T-cell (primary cell): ENCODE data around the gene AHNAK. TPM values are rescaled to one million over a fixed set of nuclear protein-coding genes. Genes with fewer than 3 reads are reported as not detected.
"Not testable (repeated sequence)": the region's sequence is repeated elsewhere in the genome, so short reads cannot be mapped to it uniquely, and the experiment has no call there.

Source experiments
- ATAC-seq, 4 experiments: fragments of 200-7000 bp in 3 of 4; fragments of 150-1000 bp in 1 of 4; cut with Tn5 transposase; replicated peaks in 1 of 4; 1 replicate in 3 of 4; 2 replicates in 1 of 4; pipeline ENCODE4 v1.10.0; 2021; ENCODE audit warnings: moderate library complexity in 3 of 4, mild to moderate bottlenecking in 2 of 4, moderate number of reproducible peaks in 1 of 4
- CTCF ChIA-PET, 2 donors: fragments of 300-600 bp; sonication (Branson Sonifier 250); formaldehyde crosslinking; loops; one replicate each; lab custom pipeline; 2022; ENCODE audit warnings: antibody characterized with exemption in 2 of 2; lab: Charles Lee
- POLR2A ChIA-PET, 2 donors: fragments of 300-600 bp; sonication (Branson Sonifier 250); formaldehyde crosslinking; loops; one replicate each; lab custom pipeline; 2022; ENCODE audit warnings: antibody characterized with exemption in 2 of 2; lab: Charles Lee
- DNase-seq, 35 experiments: peaks; one replicate each; pipeline versions ENCODE4 v3.0.0 to v3.0.0-alpha.2; 2013 to 2023
- H3K27ac ChIP-seq: one replicate; pipeline ENCODE4 v1.5.1; 2013; ENCODE audit warnings: low read length
- H3K27me3 ChIP-seq, 2 experiments: replicated peaks in 1 of 2; 1 replicate in 1 of 2; 2 replicates in 1 of 2; pipeline versions ENCODE4 v1.6.1 to v1.7.0; 2013; ENCODE audit warnings: low read length in 1 of 2, mixed read lengths in 1 of 2; ENCODE audit not compliant: control insufficient read depth in 2 of 2, insufficient read depth in 2 of 2; ENCODE audit errors: extremely low read depth in 1 of 2
- H3K36me3 ChIP-seq, 2 donors: 1 replicate in 1 of 2; 2 replicates in 1 of 2; pipeline versions ENCODE4 v1.6.1 to v1.7.0; 2013; ENCODE audit warnings: low read length in 1 of 2; ENCODE audit not compliant: control insufficient read depth in 2 of 2, insufficient read depth in 1 of 2; ENCODE audit errors: extremely low read depth in 1 of 2
- H3K4me1 ChIP-seq, 2 experiments: 1 replicate in 1 of 2; 2 replicates in 1 of 2; pipeline versions ENCODE4 v1.6.1 to v1.7.0; 2013; ENCODE audit warnings: low read length in 2 of 2, mixed read lengths in 1 of 2; ENCODE audit not compliant: insufficient read depth in 2 of 2, control insufficient read depth in 1 of 2; ENCODE audit errors: extremely low read depth in 1 of 2
- H3K4me3 ChIP-seq, 2 donors: 1 replicate in 1 of 2; 2 replicates in 1 of 2; pipeline versions ENCODE4 v1.5.1 to v1.7.0; 2013; ENCODE audit warnings: mild to moderate bottlenecking in 2 of 2, low read length in 1 of 2, moderate library complexity in 1 of 2; ENCODE audit not compliant: control insufficient read depth in 1 of 2; ENCODE audit errors: extremely low read depth in 1 of 2
- H3K9me3 ChIP-seq: 2 replicates; pipeline ENCODE4 v1.7.0; 2013
- H3K27ac Mint-ChIP-seq, 2 donors: one replicate each; pipeline ENCODE4 v1.8.0; 2020 to 2021; ENCODE audit warnings: mild to moderate bottlenecking in 2 of 2, mixed read lengths in 2 of 2
- H3K27me3 Mint-ChIP-seq, 2 donors: one replicate each; pipeline ENCODE4 v1.8.0; 2021 to 2022; ENCODE audit warnings: mixed read lengths in 2 of 2
- H3K36me3 Mint-ChIP-seq: one replicate; pipeline ENCODE4 v1.8.0; 2021; ENCODE audit warnings: mixed read lengths
- H3K4me1 Mint-ChIP-seq, 3 donors: one replicate each; pipeline ENCODE4 v1.8.0; 2020 to 2022; ENCODE audit warnings: mixed read lengths in 3 of 3, mild to moderate bottlenecking in 1 of 3
- H3K4me3 Mint-ChIP-seq, 3 donors: one replicate each; pipeline ENCODE4 v1.8.0; 2020 to 2022; ENCODE audit warnings: mild to moderate bottlenecking in 3 of 3, mixed read lengths in 3 of 3, moderate library complexity in 3 of 3
- H3K9me3 Mint-ChIP-seq, 3 donors: one replicate each; pipeline ENCODE4 v1.8.0; 2020 to 2022; ENCODE audit warnings: mixed read lengths in 3 of 3
- WGBS: methylation state at CpG from one replicate; pipeline ENCODE4 v1.1.5; 2013; ENCODE audit warnings: missing lambda C conversion rate; ENCODE audit not compliant: insufficient coverage; 5-methylcytosine and 5-hydroxymethylcytosine counted together
- total RNA-seq, 35 experiments: library from RNA in 6 of 35; stranded (reverse) in 6 of 35; fragments of 120-200 nt in 1 of 35; gene quantifications; one replicate each; pipeline versions ENCODE4 v1.2.1 to v1.2.4 and lab custom pipeline; 2013 to 2026

The AHNAK gene
- total RNA-seq, 5 donors from 2014 or later (not counting 1 experiment from before 2014, with no cell fraction given), result 267 to 636 (median 395) TPM

- H3K27me3 ChIP-seq, POLR2A ChIA-PET, H3K4me3 ChIP-seq, H3K9me3 ChIP-seq, H3K27me3 Mint-ChIP-seq, H3K27ac ChIP-seq, H3K9me3 Mint-ChIP-seq, ATAC-seq, DNase-seq: not testable (repeated sequence)
- no CpG with 5 or more reads among the region's 5 CpGs for WGBS
- Mint-ChIP-seq H3K36me3 (peaks cover 46% of the 10 kb centered on the region), H3K4me1 (peaks cover 60 to 72% (median 68%) of the 10 kb centered on the region in 3 donors), H3K27ac (peak overlapping the region; percentile 29 to 97), H3K4me3 (peak overlapping the region in 2 of 3 donors; percentile 14 to 95)
- CTCF ChIA-PET, result interaction anchor here (0.5 to 1.9 kb wide), 4 partner anchors 11 to 146 kb away, joined by 4 to 8 read pairs (median 5); no protein-coding TSS in a partner anchor
- peaks cover 14 to 59% of the 10 kb centered on the region in 2 donors for H3K36me3 ChIP-seq
- peaks cover 11 to 49% of the 10 kb centered on the region in 2 experiments for H3K4me1 ChIP-seq
Measured at GRCh38 chr11:62570903-62571302, 24.3 kb upstream of the AHNAK start.

- no peaks in the 10 kb centered on the region for H3K9me3 Mint-ChIP-seq
- peaks cover 52% of the 10 kb centered on the region for H3K36me3 Mint-ChIP-seq
- H3K4me3 Mint-ChIP-seq, result no peak overlapping the region
- no peaks in the 10 kb centered on the region for H3K27me3 ChIP-seq
- peaks cover 6 to 40% of the 10 kb centered on the region in 2 experiments for H3K4me1 ChIP-seq
- H3K36me3 ChIP-seq, result peaks cover 14 to 69% of the 10 kb centered on the region in 2 donors
- ATAC-seq (no peak), DNase-seq (no peak)
- ChIA-PET CTCF (interaction anchor here (0.6 to 1.9 kb wide), 7 partner anchors 8 to 218 kb away, joined by 3 to 6 read pairs (median 4); no protein-coding TSS in a partner anchor), POLR2A (interaction anchor here (0.6 to 1.1 kb wide), 3 partner anchors 9 to 18 kb away, joined by 3 to 5 read pairs (median 4); no protein-coding TSS in a partner anchor)
- no CpG with 5 or more reads among the region's 1 CpG for WGBS
- H3K4me1 Mint-ChIP-seq, result peaks cover 58 to 67% (median 61%) of the 10 kb centered on the region in 3 donors
- H3K27me3 Mint-ChIP-seq, result no peaks in the 10 kb centered on the region
- no peaks in the 10 kb centered on the region for H3K9me3 ChIP-seq
- no peak overlapping the region for H3K27ac ChIP-seq
- no peak overlapping the region for H3K27ac Mint-ChIP-seq
- no peak overlapping the region for H3K4me3 ChIP-seq
Measured at GRCh38 chr11:62569611-62570010, 23.0 kb upstream of the AHNAK start.

- CTCF ChIA-PET, result interaction anchor here in 1 of 2 donors (0.6 kb wide), 2 partner anchors 145 to 314 kb away, joined by 3 to 5 read pairs; no protein-coding TSS in a partner anchor
- POLR2A ChIA-PET, result interaction anchor here (0.5 to 0.8 kb wide), 3 partner anchors 13 to 160 kb away, joined by 3 to 4 read pairs (median 4); partner anchors contain the start of gene HNRNPUL2 (in 1 of the 2)
- H3K4me3 Mint-ChIP-seq, result no peak overlapping the region
- DNase-seq, result no peak
- H3K4me1 ChIP-seq, result peaks cover 2 to 22% of the 10 kb centered on the region in 2 experiments
- no CpG with 5 or more reads among the region's 8 CpGs for WGBS
- H3K27me3 ChIP-seq, result no peaks in the 10 kb centered on the region
- peaks cover 53% of the 10 kb centered on the region for H3K36me3 Mint-ChIP-seq
- no peaks in the 10 kb centered on the region for H3K9me3 Mint-ChIP-seq
- peaks cover 37 to 45% (median 45%) of the 10 kb centered on the region in 3 donors for H3K4me1 Mint-ChIP-seq
- peak in 1 of 4 experiments; percentile 35 for ATAC-seq
- H3K4me3 ChIP-seq, result no peak overlapping the region
- no peaks in the 10 kb centered on the region for H3K27me3 Mint-ChIP-seq
- peaks cover 14 to 84% of the 10 kb centered on the region in 2 donors for H3K36me3 ChIP-seq
- peak overlapping the region; percentile 7 for H3K27ac ChIP-seq
- no peaks in the 10 kb centered on the region for H3K9me3 ChIP-seq
- peak overlapping the region; percentile 71 to 82 for H3K27ac Mint-ChIP-seq
Measured at GRCh38 chr11:62567018-62567633, 20.5 kb upstream of the AHNAK start.

- 100% methylated on average over 1 of the region's 8 CpGs for WGBS
- H3K9me3 Mint-ChIP-seq, result no peaks in the 10 kb centered on the region
- Histone ChIP-seq H3K4me3 (no peak overlapping the region), H3K36me3 (peaks cover 10 to 79% of the 10 kb centered on the region in 2 donors), H3K4me1 (peaks cover 2 to 18% of the 10 kb centered on the region in 2 experiments), H3K27me3 (no peaks in the 10 kb centered on the region), H3K27ac (no peak overlapping the region), H3K9me3 (no peaks in the 10 kb centered on the region)
- DNase-seq, result no peak
- H3K4me1 Mint-ChIP-seq, result peaks cover 32 to 42% (median 41%) of the 10 kb centered on the region in 3 donors
- H3K27ac Mint-ChIP-seq, result peak overlapping the region; percentile 4 to 59
- CTCF ChIA-PET, result interaction anchor here in 1 of 2 donors (1.1 to 1.9 kb wide), 2 partner anchors 11 to 142 kb away, joined by 4 to 9 read pairs; no protein-coding TSS in a partner anchor
- POLR2A ChIA-PET, result interaction anchor here (0.5 to 0.6 kb wide), 2 partner anchors 14 to 736 kb away, joined by 4 to 6 read pairs; no protein-coding TSS in a partner anchor
- no peaks in the 10 kb centered on the region for H3K27me3 Mint-ChIP-seq
- no peak overlapping the region for H3K4me3 Mint-ChIP-seq
- ATAC-seq, result no peak
- peaks cover 45% of the 10 kb centered on the region for H3K36me3 Mint-ChIP-seq
Measured at GRCh38 chr11:62566247-62566646, 19.6 kb upstream of the AHNAK start.

- Histone ChIP-seq H3K27ac (no peak overlapping the region), H3K4me3 (no peak overlapping the region), H3K27me3 (no peaks in the 10 kb centered on the region), H3K36me3 (peaks cover 10 to 77% of the 10 kb centered on the region in 2 donors), H3K9me3 (no peaks in the 10 kb centered on the region), H3K4me1 (peaks cover 2 to 18% of the 10 kb centered on the region in 2 experiments)
- Mint-ChIP-seq H3K9me3 (no peaks in the 10 kb centered on the region), H3K27ac (peak overlapping the region in 1 of 2 donors; percentile 21), H3K27me3 (no peaks in the 10 kb centered on the region), H3K36me3 (peaks cover 37% of the 10 kb centered on the region), H3K4me3 (no peak overlapping the region), H3K4me1 (peaks cover 34 to 42% (median 39%) of the 10 kb centered on the region in 3 donors)
- no CpG with 5 or more reads among the region's 5 CpGs for WGBS
- ATAC-seq (no peak), DNase-seq (no peak)
- ChIA-PET CTCF (interaction anchor here in 1 of 2 donors (1.1 to 1.9 kb wide), 2 partner anchors 10 to 141 kb away, joined by 4 to 9 read pairs; no protein-coding TSS in a partner anchor), POLR2A (interaction anchor here in 1 of 2 donors (0.7 kb wide), 1 partner anchor 32 kb away, joined by 4 read pairs; no protein-coding TSS in a partner anchor)
Measured at GRCh38 chr11:62565100-62565802, 18.6 kb upstream of the AHNAK start.
